Activated T-cell treated with anti-CD3 and anti-CD28 coated beads, Interleukin-2, amount 50 U/mL, for 4 hours (primary cell): ENCODE results near the gene ZNF334. TPM values are rescaled to one million over a fixed set of nuclear protein-coding genes. Genes with fewer than 3 reads are reported as not detected.

Source experiments
- ATAC-seq, 2 donors: fragments of 200-7000 bp; cut with Tn5 transposase; one replicate each; pipeline ENCODE4 v1.10.0; 2021
- DNase-seq: peaks from one replicate; pipeline ENCODE4 v3.0.0-alpha.2; 2020
- H3K27me3 Mint-ChIP-seq: one replicate; pipeline ENCODE4 v1.8.0; 2021; ENCODE audit warnings: low read depth, mixed read lengths
- H3K36me3 Mint-ChIP-seq: one replicate; pipeline ENCODE4 v1.8.0; 2022; ENCODE audit warnings: mixed read lengths; ENCODE audit not compliant: insufficient read depth
- H3K4me1 Mint-ChIP-seq: one replicate; pipeline ENCODE4 v1.8.0; 2021; ENCODE audit warnings: low read depth, mixed read lengths
- H3K4me3 Mint-ChIP-seq: one replicate; pipeline ENCODE4 v1.8.0; 2021; ENCODE audit warnings: mild to moderate bottlenecking, moderate library complexity, mixed read lengths
- H3K9me3 Mint-ChIP-seq: one replicate; pipeline ENCODE4 v1.8.0; 2021; ENCODE audit warnings: mixed read lengths
- total RNA-seq, 3 donors: library from RNA; stranded (reverse); gene quantifications; one replicate each; pipeline ENCODE4 v1.2.1, GENCODE V29; 2021

Gene ZNF334
- total RNA-seq, 3 donors from 2014 or later: 0.42 to 0.63 (median 0.49) TPM

GRCh38 chr20:46550461-46550860, 37.1 kb upstream of the ZNF334 start, which contains the start of gene OCSTAMP:
Gene OCSTAMP (minus strand): TSS chr20:46550654. CDS start chr20:46550560, 94 bp downstream.
- ATAC-seq (no peak), DNase-seq (no peak)
- no peaks in the 10 kb centered on the region for H3K36me3 Mint-ChIP-seq
- H3K4me3 Mint-ChIP-seq: no peak within 1 kb of the TSS
- H3K4me1 Mint-ChIP-seq: peaks cover 21% of the 10 kb centered on the region
- H3K9me3 Mint-ChIP-seq: no peaks in the 10 kb centered on the region
- H3K27me3 Mint-ChIP-seq: no peaks in the 10 kb centered on the region

- H3K27me3 Mint-ChIP-seq: peaks cover 3% of the 10 kb centered on the region
- H3K9me3 Mint-ChIP-seq: no peaks in the 10 kb centered on the region
- H3K36me3 Mint-ChIP-seq: no peaks in the 10 kb centered on the region
- no peak for DNase-seq
- ATAC-seq: no peak
- no peak overlapping the region for H3K4me3 Mint-ChIP-seq
- peaks cover 26% of the 10 kb centered on the region for H3K4me1 Mint-ChIP-seq
These were observed 36.0 kb upstream of the ZNF334 start for GRCh38 chr20:46549188-46549972.

GRCh38 chr20:46548688-46549087, 35.3 kb upstream of the ZNF334 start:
- DNase-seq: no peak
- H3K27me3 Mint-ChIP-seq: peaks cover 3% of the 10 kb centered on the region
- H3K9me3 Mint-ChIP-seq: no peaks in the 10 kb centered on the region
- ATAC-seq: no peak
- H3K4me3 Mint-ChIP-seq: no peak overlapping the region
- no peaks in the 10 kb centered on the region for H3K36me3 Mint-ChIP-seq
- peaks cover 26% of the 10 kb centered on the region for H3K4me1 Mint-ChIP-seq

- Mint-ChIP-seq H3K4me1 (peaks cover 20% of the 10 kb centered on the region), H3K27me3 (peaks cover 5% of the 10 kb centered on the region), H3K4me3 (no peak overlapping the region), H3K36me3 (no peaks in the 10 kb centered on the region), H3K9me3 (no peaks in the 10 kb centered on the region)
- ATAC-seq (no peak), DNase-seq (no peak)
These were observed 34.6 kb upstream of the ZNF334 start for GRCh38 chr20:46547995-46548394.

DNA sequence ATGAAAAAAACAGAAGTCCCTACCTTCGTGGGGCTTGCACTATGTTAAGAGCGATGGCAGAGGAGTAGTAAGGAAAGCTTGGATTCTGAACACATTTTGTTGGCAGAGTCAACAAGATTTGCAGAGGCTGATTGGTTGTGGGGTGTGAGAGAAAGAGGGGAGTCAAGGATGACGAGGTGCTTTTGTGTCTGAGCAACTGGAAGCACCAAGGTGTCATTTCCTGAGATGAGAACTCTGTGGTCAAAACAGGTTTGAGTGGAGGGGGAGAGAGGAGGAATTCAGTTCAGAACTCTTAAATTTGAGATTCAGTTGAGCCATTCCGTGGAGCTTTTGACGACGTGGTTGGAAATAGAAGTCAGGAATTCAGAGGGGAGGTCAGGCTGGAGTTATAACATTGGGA, 33.6 kb upstream of the ZNF334 start:
- Mint-ChIP-seq H3K4me3 (no peak overlapping the region), H3K27me3 (peaks cover 7% of the 10 kb centered on the region), H3K9me3 (no peaks in the 10 kb centered on the region), H3K36me3 (no peaks in the 10 kb centered on the region), H3K4me1 (peaks cover 10% of the 10 kb centered on the region)
- peak; percentile 23 to 33 for ATAC-seq
- no peak for DNase-seq

- Mint-ChIP-seq H3K27me3 (peaks cover 7% of the 10 kb centered on the region), H3K4me1 (peaks cover 8% of the 10 kb centered on the region), H3K9me3 (no peaks in the 10 kb centered on the region), H3K4me3 (no peak overlapping the region), H3K36me3 (no peaks in the 10 kb centered on the region)
- DNase-seq (no peak), ATAC-seq (no peak)
These were observed 32.9 kb upstream of the ZNF334 start for GRCh38 chr20:46546298-46546697.

DNA sequence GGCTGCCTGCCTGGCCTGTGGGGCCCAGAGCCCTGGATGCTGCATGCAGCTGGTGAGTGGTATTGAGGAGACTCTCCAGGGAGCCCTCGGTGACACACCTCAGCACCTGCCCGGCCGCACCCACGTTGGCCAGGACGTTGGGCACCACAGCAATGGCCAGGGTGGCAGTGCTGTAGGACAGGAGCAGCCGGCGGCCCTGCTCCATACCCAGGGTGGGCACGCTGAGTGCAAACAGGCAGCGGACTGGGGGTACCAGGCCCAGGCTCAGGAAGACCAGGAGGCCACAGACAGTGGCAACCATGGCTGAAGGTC, 32.4 kb upstream of the ZNF334 start:
- no peaks in the 10 kb centered on the region for H3K9me3 Mint-ChIP-seq
- no peak overlapping the region for H3K4me3 Mint-ChIP-seq
- H3K36me3 Mint-ChIP-seq: no peaks in the 10 kb centered on the region
- H3K4me1 Mint-ChIP-seq: peaks cover 8% of the 10 kb centered on the region
- H3K27me3 Mint-ChIP-seq: peaks cover 7% of the 10 kb centered on the region
- no peak for DNase-seq
- no peak for ATAC-seq

- H3K9me3 Mint-ChIP-seq: no peaks in the 10 kb centered on the region
- ATAC-seq (peak; percentile 80 to 89), DNase-seq (no peak)
- peaks cover 7% of the 10 kb centered on the region for H3K27me3 Mint-ChIP-seq
- H3K4me1 Mint-ChIP-seq: peaks cover 8% of the 10 kb centered on the region
- no peaks in the 10 kb centered on the region for H3K36me3 Mint-ChIP-seq
- H3K4me3 Mint-ChIP-seq: peak overlapping the region; percentile 14
These were observed 31.9 kb upstream of the ZNF334 start for GRCh38 chr20:46545077-46545826.

DNA sequence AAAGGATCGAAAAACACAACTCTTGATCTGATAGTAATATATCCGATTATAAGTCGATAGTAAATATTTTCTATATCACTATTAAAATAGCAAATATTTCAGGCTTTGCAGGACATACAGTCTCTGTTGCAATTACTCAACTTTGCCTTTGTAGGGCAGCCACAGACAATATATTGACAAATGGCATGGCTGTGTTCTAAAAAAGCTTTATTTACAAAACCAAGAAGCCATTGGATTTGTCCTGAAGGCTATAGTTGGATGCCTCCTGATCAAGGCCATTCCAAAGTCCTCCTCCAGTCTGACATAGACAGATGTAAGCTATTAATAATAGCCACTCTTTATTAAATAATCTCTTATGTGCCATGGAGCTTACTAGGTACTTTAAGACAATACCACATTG, 31.2 kb upstream of the ZNF334 start:
- DNase-seq: no peak
- Mint-ChIP-seq H3K36me3 (no peaks in the 10 kb centered on the region), H3K27me3 (peaks cover 7% of the 10 kb centered on the region), H3K4me3 (no peak overlapping the region), H3K9me3 (no peaks in the 10 kb centered on the region), H3K4me1 (peaks cover 8% of the 10 kb centered on the region)
- no peak for ATAC-seq

- ATAC-seq: no peak
- Mint-ChIP-seq H3K4me1 (peaks cover 8% of the 10 kb centered on the region), H3K9me3 (no peaks in the 10 kb centered on the region), H3K27me3 (peaks cover 11% of the 10 kb centered on the region), H3K4me3 (no peak overlapping the region), H3K36me3 (no peaks in the 10 kb centered on the region)
- no peak for DNase-seq
These were observed 30.6 kb upstream of the ZNF334 start for GRCh38 chr20:46543959-46544358.

DNA sequence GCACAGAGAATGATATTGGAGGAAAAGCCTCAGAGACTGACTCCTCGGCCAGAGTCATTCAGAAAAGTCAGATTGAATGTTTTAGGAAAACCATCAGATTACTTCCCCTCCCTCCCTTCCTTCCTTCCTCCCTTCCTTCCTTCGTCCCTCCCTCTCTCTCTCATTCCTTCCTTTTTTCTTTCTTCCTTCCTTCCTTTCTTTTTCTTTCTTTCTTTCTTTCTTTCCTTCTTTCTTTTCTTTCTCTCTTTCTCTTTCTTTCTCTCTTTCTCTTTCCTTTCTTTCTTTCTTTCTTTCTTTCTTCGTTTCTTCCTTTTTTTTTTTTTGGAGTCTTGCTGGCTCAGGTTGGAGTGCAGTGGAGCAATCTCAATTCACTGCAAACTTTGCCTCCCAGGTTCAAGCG, 29.7 kb upstream of the ZNF334 start:
- Mint-ChIP-seq H3K4me3 (no peak overlapping the region), H3K36me3 (no peaks in the 10 kb centered on the region), H3K4me1 (peaks cover 8% of the 10 kb centered on the region), H3K9me3 (no peaks in the 10 kb centered on the region), H3K27me3 (peaks cover 13% of the 10 kb centered on the region)
- DNase-seq: no peak
- no peak for ATAC-seq

GRCh38 chr20:46541229-46541935, 28.0 kb upstream of the ZNF334 start:
- no peaks in the 10 kb centered on the region for H3K9me3 Mint-ChIP-seq
- H3K4me3 Mint-ChIP-seq: no peak overlapping the region
- H3K4me1 Mint-ChIP-seq: peaks cover 8% of the 10 kb centered on the region
- H3K36me3 Mint-ChIP-seq: no peaks in the 10 kb centered on the region
- ATAC-seq: no peak
- no peak for DNase-seq
- H3K27me3 Mint-ChIP-seq: peaks cover 13% of the 10 kb centered on the region

- DNase-seq (no peak), ATAC-seq (no peak)
- no peak overlapping the region for H3K4me3 Mint-ChIP-seq
- H3K4me1 Mint-ChIP-seq: no peaks in the 10 kb centered on the region
- no peaks in the 10 kb centered on the region for H3K36me3 Mint-ChIP-seq
- H3K9me3 Mint-ChIP-seq: no peaks in the 10 kb centered on the region
- peaks cover 13% of the 10 kb centered on the region for H3K27me3 Mint-ChIP-seq
These were observed 25.8 kb upstream of the ZNF334 start for GRCh38 chr20:46539113-46539512.

- H3K4me3 Mint-ChIP-seq: no peak overlapping the region
- DNase-seq: no peak
- H3K4me1 Mint-ChIP-seq: no peaks in the 10 kb centered on the region
- H3K9me3 Mint-ChIP-seq: no peaks in the 10 kb centered on the region
- peaks cover 19% of the 10 kb centered on the region for H3K27me3 Mint-ChIP-seq
- ATAC-seq: no peak
- no peaks in the 10 kb centered on the region for H3K36me3 Mint-ChIP-seq
These were observed 17.3 kb upstream of the ZNF334 start for GRCh38 chr20:46530640-46531039.
